Activated naive CD4-positive, alpha-beta T cell (primary cell): ENCODE measurements around the gene TMED9.
"Not testable (repeated sequence)": the region's sequence is repeated elsewhere in the genome, so short reads cannot be mapped to it uniquely, and the experiment has no call there.

Source experiments
- DNase-seq, 4 experiments: peaks; one replicate each; lab custom pipeline; 2025; lab: John Stamatoyannopoulos, UW

The TMED9 gene

DNA sequence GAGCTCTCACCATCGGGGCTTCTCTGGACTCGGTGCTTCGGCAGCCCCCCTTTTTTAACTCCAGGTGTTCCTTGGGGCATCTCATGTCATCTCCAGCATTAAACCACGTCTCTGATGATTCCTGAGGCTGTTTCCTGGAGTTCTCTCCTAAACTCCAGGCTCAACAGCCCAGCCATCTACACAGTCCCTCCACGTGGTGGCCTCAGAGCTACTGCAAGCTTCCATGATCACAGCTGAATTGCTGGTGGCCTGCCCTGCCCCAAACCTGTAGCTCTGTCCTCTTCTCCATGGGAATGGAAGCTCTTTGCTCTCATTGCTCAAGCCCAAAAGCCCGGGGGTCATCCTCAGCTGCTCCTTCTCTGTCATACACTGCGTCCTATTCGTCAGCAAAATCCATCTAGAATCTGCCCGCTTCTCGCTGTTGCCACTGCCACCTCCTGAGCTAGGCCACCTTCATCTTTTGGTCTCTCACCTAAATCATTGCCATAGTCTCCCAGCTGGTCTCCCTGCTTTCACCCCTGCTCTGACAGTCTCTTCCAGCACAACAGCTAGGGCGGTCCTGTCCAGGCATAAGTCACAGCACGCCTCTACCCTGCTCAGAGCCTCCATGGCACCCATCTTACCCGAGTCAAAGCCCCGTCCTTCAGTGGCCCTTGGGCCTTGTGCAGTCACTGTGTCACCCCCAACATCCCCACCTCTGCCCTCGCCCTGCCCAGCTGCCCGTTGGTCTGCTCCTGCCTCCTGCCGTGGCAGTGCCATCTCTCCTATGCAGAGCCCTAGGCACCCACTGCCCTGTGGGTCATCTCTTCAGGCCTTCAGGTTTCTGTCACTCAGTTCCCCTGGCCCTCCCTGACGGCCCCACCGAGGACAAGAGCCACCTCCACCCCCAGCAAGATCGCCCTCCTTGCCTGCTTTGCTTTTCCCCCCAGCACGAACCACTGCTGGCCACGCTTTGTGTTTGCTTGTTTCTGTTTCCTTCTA is 14.4 kb downstream of the TMED9 start:
- DNase-seq: no peak

- no peak for DNase-seq
Observed at GRCh38 chr5:177607115-177607451, 15.1 kb downstream of the TMED9 start.

GRCh38 chr5:177607452-177608192 is 15.6 kb downstream of the TMED9 start:
- DNase-seq: peak; percentile 13 to 44 (median 29)

- DNase-seq: no peak
Observed at GRCh38 chr5:177608243-177609075, 16.5 kb downstream of the TMED9 start.

DNA sequence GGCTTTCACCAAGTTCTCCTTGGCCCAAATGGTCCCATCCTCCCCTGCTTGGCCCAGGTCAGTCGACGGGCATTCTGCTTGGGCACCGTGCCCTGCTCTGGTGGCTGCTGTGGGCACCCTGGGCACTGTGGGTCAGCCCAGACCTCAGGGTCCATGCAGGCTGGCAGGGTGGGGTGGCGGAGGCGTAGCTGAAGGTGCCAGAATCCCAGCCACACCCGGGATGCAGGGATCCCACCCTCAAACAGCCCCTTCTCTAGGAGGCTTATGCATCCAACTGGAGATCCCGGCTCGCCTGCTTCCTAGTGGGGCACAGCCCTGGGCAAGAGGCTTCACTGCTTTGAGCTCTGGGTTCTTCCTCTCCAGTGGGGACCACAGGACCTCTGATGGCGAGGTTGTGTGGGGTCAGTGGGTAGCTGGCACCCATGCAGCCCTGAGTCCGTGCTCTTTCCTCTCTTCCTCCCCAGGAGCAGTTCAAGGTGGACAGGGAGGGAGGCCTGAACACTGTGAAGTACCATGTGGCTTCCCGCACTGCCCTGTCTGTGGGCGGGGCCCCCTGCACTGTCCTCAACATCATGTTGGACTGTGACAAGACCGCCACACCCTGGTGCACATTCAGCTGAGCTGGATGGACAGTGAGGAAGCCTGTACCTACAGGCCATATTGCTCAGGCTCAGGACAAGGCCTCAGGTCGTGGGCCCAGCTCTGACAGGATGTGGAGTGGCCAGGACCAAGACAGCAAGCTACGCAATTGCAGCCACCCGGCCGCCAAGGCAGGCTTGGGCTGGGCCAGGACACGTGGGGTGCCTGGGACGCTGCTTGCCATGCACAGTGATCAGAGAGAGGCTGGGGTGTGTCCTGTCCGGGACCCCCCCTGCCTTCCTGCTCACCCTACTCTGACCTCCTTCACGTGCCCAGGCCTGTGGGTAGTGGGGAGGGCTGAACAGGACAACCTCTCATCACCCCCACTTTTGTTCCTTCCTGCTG is 17.4 kb downstream of the TMED9 start:
- DNase-seq: no peak

GRCh38 chr5:177610131-177610769 is 18.2 kb downstream of the TMED9 start:
- no peak for DNase-seq

- DNase-seq: no peak
Observed at GRCh38 chr5:177610770-177611445, 18.9 kb downstream of the TMED9 start.

GRCh38 chr5:177611446-177612214 is 19.6 kb downstream of the TMED9 start:
- no peak for DNase-seq

DNA sequence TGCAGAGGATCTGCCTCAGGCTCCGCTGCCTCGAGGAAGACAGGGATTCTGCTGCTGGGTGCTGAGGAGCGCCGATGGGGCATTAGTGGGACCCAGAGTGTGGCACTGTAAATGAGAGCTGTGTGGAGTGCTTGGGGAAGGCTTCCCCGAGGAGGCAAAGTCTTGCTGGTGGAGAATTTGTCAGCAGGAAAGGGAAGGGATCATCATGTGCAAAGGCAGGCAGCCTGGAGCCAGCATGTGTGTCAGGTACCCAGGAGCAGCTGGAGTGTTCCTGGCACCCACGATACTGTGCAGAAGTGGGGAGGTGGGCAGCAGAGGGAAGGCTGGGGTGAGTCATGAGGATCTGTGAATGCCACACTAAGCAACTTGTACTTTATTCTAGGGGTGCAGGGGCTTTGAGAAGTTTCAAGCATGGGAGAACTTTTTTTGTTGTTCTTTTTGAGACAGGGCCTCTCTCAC is 20.2 kb downstream of the TMED9 start:
- no peak for DNase-seq

- DNase-seq: no peak
Observed at GRCh38 chr5:177620560-177620959, 28.6 kb downstream of the TMED9 start.

- not testable (repeated sequence) for DNase-seq
Observed at GRCh38 chr5:177624172-177624571, 32.2 kb downstream of the TMED9 start.

GRCh38 chr5:177630186-177630585 is 38.2 kb downstream of the TMED9 start:
- not testable (repeated sequence) for DNase-seq

DNA sequence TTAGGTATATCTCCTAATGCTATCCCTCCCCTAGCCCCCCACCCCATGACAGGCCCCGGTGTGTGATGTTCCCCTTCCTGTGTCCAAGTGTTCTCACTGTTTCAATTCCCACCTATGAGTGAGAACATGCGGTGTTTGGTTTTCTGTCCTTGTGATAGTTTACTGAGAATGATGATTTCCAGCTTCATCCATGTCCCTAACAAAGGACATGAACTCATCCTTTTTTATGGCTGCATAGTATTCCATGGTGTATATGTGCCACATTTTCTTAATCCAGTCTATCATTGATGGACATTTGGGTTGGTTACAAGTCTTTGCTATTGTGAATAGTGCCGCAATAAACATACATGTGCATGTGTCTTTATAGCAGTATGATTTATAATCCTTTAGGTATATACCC is 42.9 kb downstream of the TMED9 start:
- not testable (repeated sequence) for DNase-seq

DNA sequence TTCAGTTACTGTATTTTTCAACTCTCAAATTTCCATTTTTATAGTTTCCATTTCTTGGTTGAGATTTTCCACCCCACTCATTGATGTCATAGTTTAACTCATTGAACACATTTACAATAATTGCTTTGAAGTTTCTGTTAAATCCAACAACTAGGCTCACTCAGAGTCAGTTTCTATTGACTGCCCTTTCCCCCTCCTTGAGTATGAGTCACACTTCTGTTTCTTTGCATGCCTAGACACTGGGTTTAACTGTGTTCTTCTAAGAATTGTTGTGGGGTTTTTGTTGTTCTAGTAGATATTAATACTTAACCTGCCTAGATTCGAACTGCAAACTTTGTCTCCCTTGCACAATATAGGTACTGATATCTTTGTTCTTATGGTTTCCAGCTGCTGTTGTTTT is 53.5 kb downstream of the TMED9 start:
- DNase-seq: not testable (repeated sequence)
